HEK293 (cell line): ENCODE measurements around the gene GRIK4.

Experiments used
- CTCF ChIA-PET: fragments of 350-600 bp; formaldehyde crosslinking; extraction: SDS; loops from one replicate; lab custom pipeline; 2021; ENCODE audit warnings: antibody characterized with exemption; lab: Yijun Ruan, JAX
- POLR2A ChIA-PET: fragments of 300-600 bp; formaldehyde crosslinking; extraction: SDS; loops from one replicate; lab custom pipeline; 2020; ENCODE audit warnings: antibody characterized with exemption, inconsistent platforms; lab: Yijun Ruan, JAX
- H3K27ac ChIP-seq: fragments of 200-500 bp; sonication (Bioruptor generic); 2 replicates; pipeline ENCODE4 v1.5.1; 2014; ENCODE audit warnings: low read depth, low read length, control low read depth, inconsistent platforms; ENCODE audit errors: extremely low read depth
- H3K36me3 ChIP-seq, 2 experiments: fragments of 200-500 bp in 1 of 2; sonication (Bioruptor generic) in 1 of 2; 1 replicate in 1 of 2; 2 replicates in 1 of 2; pipeline ENCODE4 v1.5.1; 2014 to 2017; ENCODE audit warnings: inconsistent platforms in 2 of 2, low read length in 2 of 2; ENCODE audit not compliant: control insufficient read depth in 2 of 2, insufficient read depth in 1 of 2
- H3K4me1 ChIP-seq: fragments of 200-500 bp; sonication (Bioruptor generic); 2 replicates; pipeline ENCODE4 v1.5.1; 2014; ENCODE audit warnings: mild to moderate bottlenecking, low read length, inconsistent platforms; ENCODE audit not compliant: control insufficient read depth, insufficient read depth
- H3K4me3 ChIP-seq: 2 replicates; pipeline ENCODE4 v1.5.1; 2011; ENCODE audit warnings: low read depth, mild to moderate bottlenecking, control low read depth, low read length, moderate library complexity
- H3K9me3 ChIP-seq: fragments of 200-500 bp; sonication (Bioruptor generic); 2 replicates; pipeline ENCODE4 v1.5.1; 2014; ENCODE audit warnings: low read depth, low read length, inconsistent platforms; ENCODE audit not compliant: control insufficient read depth, insufficient read depth
- KLF10 ChIP-seq: fragments of 450-650 bp; IDR thresholded peaks from 2 replicates; pipeline ENCODE4 v1.5.1; 2018; ENCODE audit warnings: missing biosample characterization, mild to moderate bottlenecking, missing genetic modification characterization
- PRDM4 ChIP-seq: fragments of 450-650 bp; formaldehyde crosslinking; IDR thresholded peaks from 2 replicates; pipeline ENCODE4 v1.5.1; 2017; ENCODE audit warnings: missing biosample characterization, missing genetic modification characterization
- REPIN1 ChIP-seq: fragments of 450-650 bp; formaldehyde crosslinking; IDR thresholded peaks from 2 replicates; pipeline ENCODE4 v1.5.1; 2017; ENCODE audit warnings: missing biosample characterization, missing genetic modification characterization, low read depth
- SALL2 ChIP-seq: fragments of 450-650 bp; formaldehyde crosslinking; IDR thresholded peaks from 2 replicates; pipeline ENCODE4 v1.5.0; 2017; ENCODE audit warnings: missing biosample characterization, mild to moderate bottlenecking, missing genetic modification characterization, borderline replicate concordance
- SP7 ChIP-seq: fragments of 450-650 bp; formaldehyde crosslinking; IDR thresholded peaks from 2 replicates; pipeline ENCODE4 v1.5.1; 2016; ENCODE audit warnings: missing biosample characterization, missing genetic modification characterization
- TSHZ1 ChIP-seq: fragments of 450-650 bp; formaldehyde crosslinking; IDR thresholded peaks from 2 replicates; pipeline ENCODE4 v1.5.1; 2016; ENCODE audit warnings: missing biosample characterization, missing genetic modification characterization, borderline replicate concordance
- ZIC2 ChIP-seq: fragments of 450-650 bp; formaldehyde crosslinking; IDR thresholded peaks from 2 replicates; pipeline ENCODE4 v1.5.1; 2016; ENCODE audit warnings: missing biosample characterization, missing genetic modification characterization
- ZNF2 ChIP-seq: fragments of 450-650 bp; formaldehyde crosslinking; IDR thresholded peaks from 2 replicates; pipeline ENCODE4 v1.5.1; 2016; ENCODE audit warnings: missing biosample characterization, missing genetic modification characterization
- ZNF239 ChIP-seq: fragments of 450-650 bp; formaldehyde crosslinking; IDR thresholded peaks from 2 replicates; pipeline ENCODE4 v1.5.1; 2016; ENCODE audit warnings: missing biosample characterization, missing genetic modification characterization
- ZNF248 ChIP-seq: fragments of 450-650 bp; formaldehyde crosslinking; IDR thresholded peaks from 2 replicates; pipeline ENCODE4 v1.5.1; 2017; ENCODE audit warnings: missing biosample characterization, missing genetic modification characterization
- ZNF280D ChIP-seq: fragments of 450-650 bp; formaldehyde crosslinking; IDR thresholded peaks from 2 replicates; pipeline ENCODE4 v1.5.1; 2016; ENCODE audit warnings: missing biosample characterization, missing genetic modification characterization
- ZNF292 ChIP-seq: fragments of 450-650 bp; formaldehyde crosslinking; IDR thresholded peaks from 2 replicates; pipeline ENCODE4 v1.5.1; 2016; ENCODE audit warnings: low read depth, missing biosample characterization, missing genetic modification characterization, borderline replicate concordance
- ZNF501 ChIP-seq: fragments of 450-650 bp; formaldehyde crosslinking; IDR thresholded peaks from 2 replicates; pipeline ENCODE4 v1.5.1; 2016; ENCODE audit warnings: missing biosample characterization, missing genetic modification characterization
- ZNF555 ChIP-seq: fragments of 450-650 bp; formaldehyde crosslinking; conservative IDR thresholded peaks from 2 replicates; pipeline ENCODE4 v1.5.1; 2017; ENCODE audit warnings: missing biosample characterization, mild to moderate bottlenecking, missing genetic modification characterization, inconsistent platforms
- ZNF626 ChIP-seq: fragments of 450-650 bp; sonication (Bioruptor Pico); formaldehyde crosslinking; IDR thresholded peaks from 2 replicates; pipeline ENCODE4 v1.5.1; 2018; ENCODE audit warnings: missing biosample characterization, missing genetic modification characterization, inconsistent platforms
- ZNF639 ChIP-seq: fragments of 450-650 bp; formaldehyde crosslinking; IDR thresholded peaks from 2 replicates; pipeline ENCODE4 v1.5.1; 2016; ENCODE audit warnings: missing biosample characterization, missing genetic modification characterization
- ZNF692 ChIP-seq: fragments of 450-650 bp; formaldehyde crosslinking; IDR thresholded peaks from 2 replicates; pipeline ENCODE4 v1.5.1; 2016; ENCODE audit warnings: missing biosample characterization, missing genetic modification characterization
- ZSCAN30 ChIP-seq: fragments of 450-650 bp; IDR thresholded peaks from 2 replicates; pipeline ENCODE4 v1.5.1; 2018; ENCODE audit warnings: missing biosample characterization, mild to moderate bottlenecking, missing genetic modification characterization, moderate library complexity

Gene GRIK4

GRCh38 chr11:120501440-120501839 is 10.1 kb upstream of the GRIK4 start:
- peaks cover 5% of the 10 kb centered on the region; the same call in 1 of the 2 replicates for H3K4me1 ChIP-seq
- no peaks in the 10 kb centered on the region for H3K9me3 ChIP-seq
- no peak overlapping the region for H3K4me3 ChIP-seq
- H3K36me3 ChIP-seq, result no peaks in the 10 kb centered on the region
- TF ChIP-seq ZNF501 (tag by site-specific recombination), result no peak
- TF ChIP-seq SALL2 (tag by site-specific recombination), result no peak
- no peak for TF ChIP-seq REPIN1 (tag by site-specific recombination)
- TF ChIP-seq ZNF2 (tag by site-specific recombination), result no peak
- no peak for TF ChIP-seq PRDM4 (tag by site-specific recombination)
- no peak for TF ChIP-seq ZNF292
- no peak for TF ChIP-seq ZSCAN30
- TF ChIP-seq TSHZ1 (tag by site-specific recombination), result no peak
- no peak for TF ChIP-seq ZNF626
- TF ChIP-seq KLF10 (tag by site-specific recombination), result no peak
- TF ChIP-seq ZNF555 (tag by site-specific recombination), result no peak
- no peak for TF ChIP-seq ZNF239
- TF ChIP-seq ZNF692, result no peak
- no peak for TF ChIP-seq ZNF639 (tag by site-specific recombination)
- no peak for TF ChIP-seq ZIC2 (tag by site-specific recombination)
- TF ChIP-seq ZNF280D, result no peak
- no peak for TF ChIP-seq SP7
- TF ChIP-seq ZNF248 (tag by site-specific recombination), result no peak
- ChIA-PET POLR2A (no interaction called here), CTCF (interaction anchor here (0.8 to 1.3 kb wide), 2 partner anchors 11 to 116 kb away, joined by 4 to 5 read pairs; no protein-coding TSS in a partner anchor)
- no peak overlapping the region for H3K27ac ChIP-seq
